Stromal cell of bone marrow (primary cell): ENCODE results near the gene TRPV4.

Source experiments
- DNase-seq: peaks from one replicate; pipeline ENCODE4 v3.0.0-alpha.2; 2012; ENCODE audit warnings: low read depth

Gene TRPV4

DNA sequence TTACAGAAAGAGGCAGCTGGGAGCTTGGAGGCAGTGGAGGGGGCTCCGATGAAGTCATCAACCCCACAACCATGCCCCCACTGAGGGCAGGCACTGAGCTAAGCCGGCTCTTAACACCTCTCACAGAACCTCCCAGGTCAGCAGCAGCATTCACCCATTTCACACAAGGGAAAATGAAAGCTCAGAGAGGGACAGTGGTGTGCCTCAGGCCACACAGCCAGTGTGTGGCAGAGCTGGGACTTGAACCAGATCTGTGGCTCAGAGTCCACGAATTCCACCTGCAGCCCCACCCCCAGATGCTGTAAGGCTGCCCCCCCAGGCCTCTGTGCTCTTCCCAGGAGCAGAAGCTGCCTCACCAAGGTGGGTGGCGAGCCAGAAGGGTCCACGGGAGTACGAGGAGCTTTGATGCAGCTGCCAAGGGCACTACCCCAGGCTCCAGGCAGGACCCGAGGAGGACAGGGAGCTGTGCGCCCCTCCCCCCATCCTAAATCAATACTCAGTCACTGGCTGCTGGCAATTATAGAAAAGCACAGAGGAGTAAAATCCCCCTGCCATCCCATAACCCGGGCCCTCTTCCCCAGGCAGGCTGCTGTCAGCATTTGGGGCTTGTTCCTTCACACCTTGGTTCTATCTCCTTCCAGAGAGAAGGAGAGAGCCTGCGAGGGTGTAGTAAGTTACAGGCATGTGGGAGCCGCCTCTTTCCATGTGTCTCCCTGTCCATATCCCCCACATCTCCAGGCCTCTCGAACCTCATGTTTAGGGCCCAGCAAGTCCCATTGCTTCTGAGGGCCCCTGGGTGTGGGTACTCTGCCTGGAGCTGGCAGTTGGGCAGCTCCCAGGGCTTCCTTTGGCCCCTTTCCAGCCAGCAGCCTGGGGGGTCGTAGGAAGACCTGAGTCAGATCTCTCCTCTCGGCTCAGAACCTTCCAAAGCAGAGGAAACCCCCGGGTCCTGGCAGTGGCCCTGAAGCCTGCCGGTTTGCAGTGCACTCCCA is 72.0 kb downstream of the TRPV4 start:
- no peak for DNase-seq

DNA sequence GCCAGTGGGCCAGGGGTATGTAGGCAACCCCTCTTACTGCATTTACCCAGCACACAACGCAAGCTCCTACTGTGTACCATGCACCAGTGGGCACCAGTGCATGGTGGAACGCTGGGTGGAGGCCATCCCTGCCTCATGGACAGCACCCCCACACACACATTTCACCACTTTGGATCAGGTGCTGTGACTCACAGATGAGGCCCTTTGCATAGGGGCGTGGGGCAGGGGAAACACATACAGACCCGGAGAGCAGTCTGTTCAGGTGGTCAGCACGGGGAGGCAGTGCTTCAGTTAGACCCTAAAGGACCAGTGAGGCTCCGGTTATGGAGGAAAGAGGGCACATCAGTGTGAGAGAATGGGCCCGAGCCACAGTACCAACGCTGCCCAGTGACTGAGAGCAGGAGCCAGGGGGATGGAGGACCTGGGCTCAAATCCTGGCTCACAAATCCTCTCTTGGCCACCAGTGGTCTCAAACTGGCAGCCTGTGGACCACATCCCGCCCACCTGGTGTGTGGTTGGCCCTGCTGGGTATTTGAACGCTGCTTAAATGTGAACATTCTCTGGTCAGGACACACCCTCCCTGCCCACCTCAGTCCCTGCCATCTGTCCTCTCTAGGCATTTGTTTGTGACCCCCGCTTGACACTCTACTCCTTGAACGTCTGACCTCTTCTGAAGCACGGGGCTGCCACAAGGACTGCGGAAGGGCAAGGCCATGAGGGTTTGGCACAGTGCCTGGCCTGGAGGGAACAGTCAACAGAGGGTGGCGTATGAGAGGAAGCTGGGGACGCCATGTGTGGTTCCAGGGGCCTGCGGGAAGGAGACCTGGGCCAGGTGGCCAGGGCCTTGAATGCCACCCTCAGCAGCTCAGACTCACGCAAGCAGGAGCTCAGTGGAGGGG is 72.9 kb downstream of the TRPV4 start:
- no peak for DNase-seq

DNA sequence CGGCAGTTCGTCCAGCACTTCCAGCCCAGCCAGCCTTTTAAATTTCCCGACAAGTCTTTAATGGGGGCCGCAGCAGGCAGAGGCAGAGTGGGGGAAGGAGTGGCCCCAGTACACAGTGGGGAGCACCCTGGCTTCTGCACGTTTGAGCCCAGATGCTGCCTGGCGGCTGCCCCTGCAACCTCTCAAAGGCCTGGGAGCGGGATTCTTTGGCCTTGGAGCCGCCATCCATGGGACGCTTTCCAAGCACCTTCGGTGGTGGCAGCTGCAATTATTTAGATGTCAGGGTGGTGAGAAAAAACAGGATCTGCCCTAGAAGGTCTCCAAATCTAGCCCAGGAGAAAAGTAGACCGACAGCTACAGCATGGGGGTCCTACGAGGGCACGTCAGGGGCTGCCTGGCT is 73.6 kb downstream of the TRPV4 start:
- DNase-seq, result no peak

DNA sequence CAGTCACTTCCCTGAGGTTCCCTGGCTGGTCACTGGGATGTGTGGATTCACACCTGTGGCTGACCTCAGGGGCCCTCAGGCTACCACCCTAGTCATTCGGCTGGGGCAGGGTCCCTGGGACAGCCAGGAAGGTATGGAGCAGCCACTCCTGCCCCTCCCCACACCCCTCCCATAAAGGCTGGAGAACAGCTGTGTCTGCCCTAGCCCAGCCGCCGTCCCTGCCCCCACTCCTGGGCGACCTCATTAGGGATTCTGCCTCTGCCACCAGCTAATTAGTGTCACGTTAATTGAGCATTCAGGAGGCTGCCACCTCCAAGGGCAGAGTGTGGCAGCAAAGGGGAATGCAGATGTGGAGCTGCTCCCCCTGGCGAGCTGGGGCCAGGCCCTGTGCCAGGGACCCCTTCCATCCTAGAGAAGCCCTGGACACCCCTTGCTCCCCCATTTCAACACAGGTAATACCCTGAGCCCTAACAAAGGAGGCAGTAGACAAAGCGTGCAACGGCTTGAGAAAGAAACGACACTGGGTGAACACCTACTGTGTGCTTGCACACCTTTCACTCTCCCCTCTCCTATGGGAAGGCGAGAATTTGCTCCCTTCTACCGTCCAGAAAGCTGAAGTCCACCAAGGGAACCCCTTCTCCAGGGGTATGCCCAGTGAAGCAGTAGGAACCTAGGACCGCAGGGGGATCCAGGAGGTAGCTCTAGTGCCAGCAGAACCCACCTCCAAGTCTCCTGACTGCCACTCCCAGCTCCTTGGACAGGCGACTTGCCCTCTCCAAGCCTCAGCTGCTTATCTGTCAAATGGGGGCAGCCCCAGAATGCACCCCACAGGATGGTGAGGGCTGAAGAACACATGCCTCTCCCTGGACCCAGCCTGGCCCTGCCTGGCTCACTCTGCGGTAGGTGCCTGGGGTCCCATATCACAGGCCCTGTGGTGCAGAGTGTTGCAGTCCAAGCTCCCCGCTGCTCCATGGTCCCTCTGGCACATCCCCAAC is 74.5 kb downstream of the TRPV4 start:
- DNase-seq, result no peak

DNA sequence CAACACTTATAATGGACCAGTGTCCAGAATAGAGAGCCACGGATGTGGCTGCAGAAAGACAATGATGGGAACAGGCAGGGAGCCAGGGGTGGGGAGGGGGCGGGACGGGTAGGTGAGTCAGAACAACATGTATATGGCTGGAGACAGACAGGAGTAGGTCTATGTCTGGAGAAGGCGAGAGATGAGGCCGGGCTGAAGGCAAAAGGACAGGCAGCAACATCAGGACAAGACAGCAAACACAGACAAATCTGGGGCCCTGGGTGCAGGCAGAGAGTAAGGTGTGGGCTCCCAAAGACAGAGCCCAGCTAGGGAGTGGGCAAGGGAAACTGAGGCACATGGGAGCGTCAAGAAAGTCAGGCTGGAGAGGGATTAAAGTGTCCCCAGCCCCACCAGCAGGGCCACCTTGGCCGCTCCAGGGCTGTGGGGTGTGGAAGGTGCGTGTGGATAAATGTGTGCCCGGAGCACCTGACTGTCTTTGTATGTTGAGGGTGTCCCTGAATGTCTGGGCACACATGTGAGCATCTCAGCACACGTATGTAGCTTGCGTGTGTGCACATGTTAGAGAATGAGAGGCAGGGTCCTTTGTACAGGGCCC is 75.4 kb downstream of the TRPV4 start:
- DNase-seq, result no peak

DNA sequence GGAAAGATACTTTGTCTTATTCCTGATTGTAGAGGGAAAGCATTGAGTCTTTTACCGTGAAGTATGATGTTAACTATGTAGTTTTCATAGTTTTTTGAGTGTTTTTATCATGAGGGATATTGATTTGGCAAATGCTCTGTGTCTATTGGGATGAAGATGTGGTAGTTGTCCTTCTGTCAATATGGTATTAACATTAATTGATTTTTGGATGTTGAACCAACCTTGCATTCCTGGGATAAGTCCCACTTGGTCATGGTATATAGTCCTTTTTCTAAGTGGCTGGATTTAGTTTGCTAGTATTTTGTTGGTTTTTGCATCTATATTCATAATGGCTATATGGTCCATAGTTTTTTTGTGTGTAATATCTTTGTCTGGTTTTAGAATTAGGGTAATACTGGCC is 76.7 kb downstream of the TRPV4 start:
- DNase-seq, result no peak

DNA sequence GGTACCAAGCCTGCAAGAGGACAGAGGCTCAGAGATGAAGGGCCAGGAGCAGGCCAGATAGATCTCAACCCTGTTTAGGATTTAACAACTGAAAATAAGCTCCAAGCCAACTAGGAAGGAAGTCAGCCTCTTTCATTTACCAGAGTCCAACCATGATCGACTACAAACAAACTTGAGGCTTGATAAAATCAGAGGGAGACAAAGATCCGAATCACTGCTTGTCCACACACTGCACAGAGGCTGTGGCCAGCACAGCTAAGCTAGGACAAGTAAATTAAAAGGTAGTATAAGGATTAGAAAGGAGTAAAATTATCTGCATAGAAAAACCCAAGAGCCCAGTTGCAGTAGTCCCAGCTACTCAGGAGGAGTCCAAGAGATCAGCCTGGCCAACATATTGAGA is 79.2 kb downstream of the TRPV4 start:
- no peak for DNase-seq

DNA sequence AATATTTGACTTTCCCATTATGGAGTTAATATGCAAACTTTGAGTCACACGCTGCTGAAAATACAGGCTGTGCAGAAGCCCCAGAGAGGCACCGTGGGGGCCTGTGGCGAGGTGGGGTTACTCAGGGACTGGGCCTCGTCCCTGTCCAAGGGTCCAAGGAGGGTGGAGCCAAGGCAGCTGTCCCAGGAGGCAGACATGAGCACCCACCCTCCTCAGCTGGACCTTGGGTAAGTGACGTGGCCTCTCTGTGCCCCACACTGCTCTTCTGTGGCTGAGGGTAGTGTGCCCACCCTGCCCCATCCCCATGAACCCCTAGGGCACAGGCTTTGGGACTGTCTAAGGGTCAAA is 80.2 kb downstream of the TRPV4 start:
- DNase-seq, result no peak

DNA sequence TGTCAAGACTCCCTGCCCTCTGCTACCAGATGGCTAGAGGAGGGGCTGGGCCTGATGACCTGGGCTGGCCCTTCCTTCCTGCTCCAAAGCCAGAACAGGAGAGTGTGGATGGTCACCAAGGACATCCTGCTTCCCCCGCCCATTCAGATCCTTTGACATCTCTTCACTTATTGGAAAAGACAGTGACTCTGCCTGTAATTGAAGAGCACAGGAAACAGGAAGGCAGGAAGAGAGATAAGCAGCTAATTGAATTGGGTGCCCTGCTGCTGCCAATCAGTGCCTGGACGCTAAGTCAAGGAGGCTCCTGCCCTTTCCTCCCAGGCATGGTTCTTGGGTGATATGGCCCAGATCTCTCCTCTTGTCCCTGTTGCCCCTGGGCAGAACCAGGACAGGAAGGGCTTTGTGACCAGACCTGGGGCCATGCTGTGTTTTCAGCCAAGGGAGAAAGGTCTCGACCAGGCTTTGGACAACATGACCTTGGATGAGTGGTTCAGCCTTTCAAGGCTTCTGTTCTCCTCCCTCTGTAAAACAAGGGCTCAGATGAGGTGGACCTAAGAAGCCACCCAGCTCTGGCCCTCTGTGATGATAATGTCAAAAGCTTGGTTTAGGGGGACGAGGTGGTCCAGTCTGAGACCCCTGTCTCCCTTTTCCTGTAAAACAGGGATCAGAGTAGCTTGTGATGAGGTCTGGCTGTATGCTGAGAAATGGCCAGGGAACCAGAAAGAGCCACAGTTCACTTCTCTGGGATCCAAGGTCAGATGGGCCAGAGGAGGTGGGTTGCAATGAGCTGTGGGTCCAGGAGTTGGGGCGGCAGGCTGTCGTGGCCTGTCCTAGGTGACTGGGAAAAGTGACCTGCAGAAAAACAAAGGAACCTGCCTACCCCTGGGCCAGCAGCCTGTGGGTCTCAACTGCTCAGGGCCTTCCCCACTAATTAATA is 80.8 kb downstream of the TRPV4 start:
- no peak for DNase-seq

DNA sequence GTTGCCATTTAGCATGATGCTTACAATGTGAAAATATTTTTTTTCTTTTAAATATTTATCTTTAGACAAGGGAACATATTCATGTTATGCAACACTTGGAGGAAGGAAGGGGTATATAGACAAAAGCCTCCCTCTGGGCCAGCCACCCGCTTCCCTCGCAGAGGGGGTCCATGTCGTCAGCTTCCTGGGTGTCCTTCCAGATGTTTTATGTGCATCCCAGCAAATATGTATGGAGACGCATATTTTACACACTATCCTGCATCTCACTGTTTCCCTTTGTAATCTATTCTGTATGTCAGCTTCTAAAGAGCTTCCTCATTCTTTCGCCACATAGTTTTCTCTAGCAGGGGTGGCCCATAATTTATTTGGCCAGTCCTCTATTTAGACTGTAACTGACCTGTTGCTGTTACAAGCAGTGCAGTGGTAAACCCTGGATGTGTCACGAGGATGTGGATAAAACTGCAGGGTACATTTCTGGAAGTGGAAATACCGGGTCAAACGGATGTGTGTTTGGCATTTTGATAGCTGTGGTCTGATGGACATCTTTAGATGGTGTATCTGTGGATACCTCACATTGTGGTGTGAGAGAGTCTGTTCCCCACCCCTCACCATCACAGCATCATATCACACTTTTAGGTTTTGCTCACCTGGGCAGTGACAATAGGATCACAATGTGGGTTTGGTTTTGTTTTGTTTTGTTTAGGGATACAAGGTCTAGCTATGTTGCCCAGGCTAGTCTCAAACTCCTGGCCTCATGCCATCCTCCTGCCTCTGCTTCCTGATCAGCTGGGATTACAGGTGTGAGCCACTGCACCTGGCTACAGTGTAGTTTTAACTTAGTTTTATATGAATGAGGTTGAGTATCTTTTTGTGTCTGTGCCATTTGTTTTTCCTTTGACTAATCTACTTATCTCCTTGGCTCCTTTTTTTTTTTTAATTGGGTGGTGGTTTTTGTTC is 87.9 kb downstream of the TRPV4 start:
- DNase-seq, result no peak

DNA sequence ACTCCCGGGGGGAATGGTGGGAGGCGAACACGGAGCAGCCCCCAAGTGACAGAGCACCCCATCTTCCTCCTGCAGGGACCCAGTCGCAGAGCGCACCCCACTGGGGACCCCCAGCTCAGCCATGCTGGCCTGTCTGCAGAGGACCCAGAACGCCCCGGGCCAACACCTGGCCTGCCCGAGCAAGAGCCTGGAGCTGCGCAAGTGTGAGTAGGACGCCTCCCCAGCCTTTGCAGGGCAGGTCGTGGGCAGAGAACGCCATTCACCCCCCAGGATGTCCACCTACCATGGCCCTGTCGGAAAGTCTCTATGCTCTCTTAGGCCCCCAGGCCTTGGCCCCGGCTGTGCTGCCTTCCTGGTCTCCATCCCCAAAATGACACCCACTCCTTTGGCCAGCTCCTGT is 89.2 kb downstream of the TRPV4 start:
- DNase-seq, result no peak

DNA sequence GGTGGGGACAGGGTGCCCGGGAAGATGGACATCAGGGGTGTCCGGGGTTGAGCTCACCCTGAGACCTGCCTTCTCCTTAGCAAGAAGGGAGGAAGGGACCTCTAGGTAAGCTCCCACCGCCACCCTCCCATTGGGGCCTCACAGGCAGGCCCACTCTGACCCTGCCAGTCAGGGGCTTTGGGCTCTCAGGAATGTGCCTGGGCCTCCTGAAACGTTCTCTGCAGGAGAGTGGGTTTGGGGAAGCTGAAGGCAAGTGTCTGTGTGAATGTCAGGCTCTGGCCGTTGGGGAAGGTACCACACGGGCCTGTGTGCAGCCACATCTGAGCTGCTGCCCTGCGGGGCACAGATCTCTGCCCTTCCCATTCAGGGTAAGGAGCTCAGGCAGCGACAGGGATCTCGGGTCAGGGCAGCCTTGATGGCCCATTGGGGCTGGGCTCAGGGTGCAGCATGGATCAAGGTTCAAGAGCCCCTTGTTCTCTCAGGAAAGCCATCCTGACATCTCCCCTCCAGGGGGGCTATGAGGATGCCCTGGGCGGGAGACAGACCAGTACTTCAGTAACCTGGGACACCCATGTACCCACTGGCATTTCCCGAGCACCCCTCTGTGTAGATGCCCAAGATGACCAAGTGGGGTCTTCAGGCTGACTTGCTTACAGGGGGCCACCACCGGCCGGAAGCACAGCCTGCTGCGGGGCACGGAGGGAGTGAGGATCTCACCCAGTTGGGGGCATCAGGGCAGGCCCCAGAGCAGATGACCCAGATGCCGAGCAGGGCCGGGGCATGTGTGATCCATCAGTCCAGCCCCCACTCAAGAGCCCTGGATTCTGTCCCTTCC is 89.9 kb downstream of the TRPV4 start:
- no peak for DNase-seq

DNA sequence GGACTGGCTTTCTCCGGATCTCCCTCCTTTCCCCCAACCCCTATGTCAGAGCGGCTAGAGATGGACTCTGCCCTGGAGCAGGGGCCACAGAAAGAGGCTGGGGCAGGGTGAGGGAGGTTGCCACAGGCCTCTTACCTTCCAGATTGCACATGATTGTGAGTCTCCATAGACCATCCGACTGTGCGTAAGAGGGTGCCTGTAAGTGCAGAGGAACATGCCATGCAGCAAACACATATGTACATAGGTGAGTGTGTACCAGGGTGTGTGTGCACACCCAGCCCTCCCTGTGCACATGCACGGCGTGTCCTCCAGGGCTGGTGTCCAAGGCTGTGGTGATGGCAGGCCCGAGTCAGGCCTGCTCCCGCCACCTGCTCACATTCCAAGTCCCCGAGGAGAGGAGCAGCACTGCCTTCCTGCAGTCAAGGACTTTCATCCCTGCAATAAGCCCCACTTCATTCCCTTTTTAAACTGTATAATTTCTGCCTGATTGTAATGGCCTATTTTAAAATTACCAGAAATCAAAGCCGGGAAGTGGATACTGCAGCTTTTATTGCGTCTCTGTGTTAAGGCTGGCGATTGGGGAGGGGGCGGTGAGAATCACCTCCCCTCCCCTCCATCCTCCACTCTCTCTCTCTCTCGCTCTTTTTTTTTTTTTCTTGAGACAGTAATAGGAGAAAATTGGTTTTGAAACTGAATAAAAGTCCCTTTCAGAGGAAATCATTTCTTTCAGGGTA is 91.1 kb downstream of the TRPV4 start:
- DNase-seq, result no peak

DNA sequence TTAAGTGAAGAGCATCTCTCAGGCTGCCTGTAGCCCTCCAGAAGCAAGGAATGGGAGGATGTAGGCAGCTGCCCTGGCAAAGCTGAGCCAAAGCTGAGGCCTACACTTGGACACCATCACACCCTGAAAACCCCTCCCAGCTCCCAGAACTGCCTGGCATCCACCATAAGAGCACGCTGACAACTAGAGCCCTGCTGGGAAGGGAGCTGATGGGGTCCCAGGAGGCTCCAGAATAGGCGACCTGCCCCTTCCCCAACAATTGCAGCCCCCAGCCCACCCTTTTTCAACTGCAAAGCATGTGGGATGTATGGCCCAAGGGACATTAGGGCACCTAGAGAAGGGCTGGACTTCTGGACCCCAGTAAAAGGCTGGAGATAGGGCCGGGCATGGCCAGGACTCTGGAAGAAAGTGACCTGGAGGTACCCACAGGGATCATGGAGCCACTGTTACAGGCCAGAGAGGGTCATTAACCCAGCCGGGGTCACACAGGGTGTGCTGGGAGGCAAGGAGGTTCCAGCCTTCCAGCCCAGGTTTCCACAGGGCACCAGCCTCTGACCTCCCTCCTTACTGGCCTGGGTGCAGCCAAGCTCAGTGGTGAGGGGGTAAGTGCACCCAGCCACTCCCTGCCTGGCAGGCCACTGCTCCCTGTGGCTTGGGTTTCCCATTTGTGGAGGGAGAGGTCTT is 91.8 kb downstream of the TRPV4 start:
- DNase-seq, result no peak

DNA sequence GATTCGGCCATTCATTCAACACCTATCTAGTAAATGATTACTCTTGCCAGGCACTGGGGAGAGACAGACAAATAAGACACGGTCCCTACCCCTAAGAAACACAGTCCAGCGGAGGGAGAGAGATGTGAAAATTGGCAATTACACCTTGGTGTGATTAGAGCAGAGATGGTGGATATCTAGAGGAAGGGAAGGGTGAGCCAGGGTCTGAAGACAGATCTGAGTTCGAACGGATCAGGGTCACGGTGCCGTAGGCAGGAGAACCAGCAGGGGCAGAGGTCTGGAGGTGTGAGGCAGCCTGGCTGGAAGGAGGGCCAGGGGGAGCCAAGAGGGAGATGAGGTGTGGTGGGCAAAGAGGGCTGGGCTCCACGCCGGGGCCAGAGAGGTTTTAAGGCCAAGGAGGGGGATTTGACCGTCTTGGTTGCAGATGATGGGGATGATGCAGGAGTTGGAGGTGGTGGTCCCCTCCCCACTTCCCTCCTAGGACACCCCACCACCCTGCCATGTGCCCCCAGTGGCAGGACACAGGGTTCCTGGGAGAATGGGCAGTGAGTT is 92.4 kb downstream of the TRPV4 start:
- no peak for DNase-seq
